ENCODE measurements around the gene EIF2B1. TPM values are rescaled to one million over a fixed set of nuclear protein-coding genes. Genes with fewer than 3 reads are reported as not detected.
"Not testable (repeated sequence)": the region's sequence is repeated elsewhere in the genome, so short reads cannot be mapped to it uniquely, and the experiment has no call there.

The EIF2B1 gene
- total RNA-seq, 2 donors from 2014 or later: 42.0 to 45.8 TPM

GRCh38 chr12:123591702-123592481 is 41.6 kb downstream of the EIF2B1 start:
- no peak overlapping the region for H3K4me3 ChIP-seq (ENCODE audit: low read length)
- H3K9ac ChIP-seq (ENCODE audit: extremely low read depth, low read length, poor library complexity, severe bottlenecking): no peak overlapping the region
- no peaks in the 10 kb centered on the region for H3K27me3 Mint-ChIP-seq (ENCODE audit: insufficient read depth)
- H3K36me3 ChIP-seq (ENCODE audit: control insufficient read depth, insufficient read depth, low read length): peaks cover 87% of the 10 kb centered on the region
- H3K27ac Mint-ChIP-seq: no peak overlapping the region
- no peak overlapping the region for H3K4me3 Mint-ChIP-seq
- no peak for DNase-seq
- WGBS, 2 experiments (ENCODE audit: insufficient coverage in 1 of 2, insufficient read length in 1 of 2): 80 to 85% methylated on average over 8 of the region's 8 CpGs
- no peaks in the 10 kb centered on the region for H3K9me3 Mint-ChIP-seq
- no peaks in the 10 kb centered on the region for H3K9me3 ChIP-seq (ENCODE audit: control insufficient read depth, low read length)
- no peak overlapping the region for H3K27ac ChIP-seq (ENCODE audit: low read depth, low read length)
- no peak for TF ChIP-seq CTCF (conservative IDR thresholded peaks at IDR 0.05)
- no peaks in the 10 kb centered on the region for H3K27me3 ChIP-seq (ENCODE audit: control insufficient read depth, insufficient read depth, low read length, poor library complexity, severe bottlenecking)
- peaks cover 4% of the 10 kb centered on the region for H3K4me1 Mint-ChIP-seq
- H3K4me1 ChIP-seq (ENCODE audit: control insufficient read depth, insufficient read depth, low read length): no peaks in the 10 kb centered on the region
- H3K36me3 Mint-ChIP-seq (ENCODE audit: low read depth): peaks cover 75% of the 10 kb centered on the region

GRCh38 chr12:123580772-123581171 is 52.7 kb downstream of the EIF2B1 start:
- Mint-ChIP-seq H3K27ac (no peak overlapping the region), H3K4me1 (peaks cover 8% of the 10 kb centered on the region), H3K36me3 (ENCODE audit: low read depth) (peaks cover 18% of the 10 kb centered on the region), H3K4me3 (no peak overlapping the region), H3K27me3 (ENCODE audit: insufficient read depth) (no peaks in the 10 kb centered on the region), H3K9me3 (peaks cover 10% of the 10 kb centered on the region)
- H3K36me3 ChIP-seq (ENCODE audit: control insufficient read depth, insufficient read depth, low read length): no peaks in the 10 kb centered on the region
- no peak for DNase-seq
- H3K27me3 ChIP-seq (ENCODE audit: control insufficient read depth, insufficient read depth, low read length, poor library complexity, severe bottlenecking): no peaks in the 10 kb centered on the region
- H3K9ac ChIP-seq (ENCODE audit: extremely low read depth, low read length, poor library complexity, severe bottlenecking): no peak overlapping the region
- H3K4me3 ChIP-seq (ENCODE audit: low read length): no peak overlapping the region
- H3K9me3 ChIP-seq (ENCODE audit: control insufficient read depth, low read length): peaks cover 10% of the 10 kb centered on the region
- no peak overlapping the region for H3K27ac ChIP-seq (ENCODE audit: low read depth, low read length)
- no peaks in the 10 kb centered on the region for H3K4me1 ChIP-seq (ENCODE audit: control insufficient read depth, insufficient read depth, low read length)
- TF ChIP-seq CTCF (conservative IDR thresholded peaks at IDR 0.05): no peak
- 94% methylated on average over 4 of the region's 4 CpGs; no CpG with 5 or more reads in 1 of the 2 experiments for WGBS, 2 experiments (ENCODE audit: insufficient coverage in 1 of 2, insufficient read length in 1 of 2)

- 100% methylated on average over 4 of the region's 4 CpGs; no CpG with 5 or more reads in 1 of the 2 experiments for WGBS, 2 experiments (ENCODE audit: insufficient coverage in 1 of 2, insufficient read length in 1 of 2)
- not testable (repeated sequence) for DNase-seq; H3K36me3 ChIP-seq (ENCODE audit: control insufficient read depth, insufficient read depth, low read length); H3K4me1 Mint-ChIP-seq; H3K4me3 ChIP-seq (ENCODE audit: low read length); H3K4me1 ChIP-seq (ENCODE audit: control insufficient read depth, insufficient read depth, low read length); H3K9ac ChIP-seq (ENCODE audit: extremely low read depth, low read length, poor library complexity, severe bottlenecking); H3K27ac Mint-ChIP-seq; H3K27ac ChIP-seq (ENCODE audit: low read depth, low read length); H3K27me3 Mint-ChIP-seq (ENCODE audit: insufficient read depth); H3K27me3 ChIP-seq (ENCODE audit: control insufficient read depth, insufficient read depth, low read length, poor library complexity, severe bottlenecking); H3K4me3 Mint-ChIP-seq
- peaks cover 14% of the 10 kb centered on the region for H3K9me3 Mint-ChIP-seq
- peaks cover 13% of the 10 kb centered on the region for H3K9me3 ChIP-seq (ENCODE audit: control insufficient read depth, low read length)
- H3K36me3 Mint-ChIP-seq (ENCODE audit: low read depth): peaks cover 17% of the 10 kb centered on the region
These were observed 54.7 kb downstream of the EIF2B1 start for GRCh38 chr12:123578829-123579228.
